Activated naive CD4-positive, alpha-beta T cell treated with anti-CD3 and anti-CD28 coated beads, Interleukin-2, amount 10 ng/mL, durations not matched to agents 7 days and 5 days (primary cell): ENCODE results near the gene BBS9.
"Not testable (repeated sequence)": the region's sequence is repeated elsewhere in the genome, so short reads cannot be mapped to it uniquely, and the experiment has no call there.

Experiments used
- CTCF ChIA-PET: fragments of 350-600 bp; sonication (Branson Sonifier 250); formaldehyde crosslinking; loops from one replicate; lab custom pipeline; 2021; ENCODE audit warnings: antibody characterized with exemption; lab: Charles Lee
- DNase-seq: peaks from one replicate; pipeline ENCODE4 v3.0.0-alpha.2; 2020
- H3K27ac Mint-ChIP-seq: one replicate; pipeline ENCODE4 v1.8.0; 2021; ENCODE audit warnings: mild to moderate bottlenecking, moderate library complexity, mixed read lengths
- H3K27me3 Mint-ChIP-seq: one replicate; pipeline ENCODE4 v1.8.0; 2021; ENCODE audit warnings: mild to moderate bottlenecking, mixed read lengths
- H3K36me3 Mint-ChIP-seq: one replicate; pipeline ENCODE4 v1.8.0; 2021; ENCODE audit warnings: mixed read lengths
- H3K4me1 Mint-ChIP-seq: one replicate; pipeline ENCODE4 v1.8.0; 2021; ENCODE audit warnings: mixed read lengths
- H3K4me3 Mint-ChIP-seq: one replicate; pipeline ENCODE4 v1.8.0; 2021; ENCODE audit warnings: mild to moderate bottlenecking, moderate library complexity, mixed read lengths
- H3K9me3 Mint-ChIP-seq: one replicate; pipeline ENCODE4 v1.8.0; 2021; ENCODE audit warnings: mixed read lengths

BBS9 gene

GRCh38 chr7:33128990-33129805, at the start of gene BBS9:
BBS9 (plus strand) TSS chr7:33129564; CDS start chr7:33146253, 16,689 bp downstream.
- Mint-ChIP-seq H3K4me1 (peaks cover 20% of the 10 kb centered on the region), H3K9me3 (peaks cover 3% of the 10 kb centered on the region), H3K27ac (peak within 1 kb of the TSS; percentile 86), H3K4me3 (peak within 1 kb of the TSS; percentile 95), H3K27me3 (peaks cover 11% of the 10 kb centered on the region), H3K36me3 (no peaks in the 10 kb centered on the region)
- peak; percentile 95 for DNase-seq
- CTCF ChIA-PET = interaction anchor here (1.2 kb wide), 2 partner anchors 21 kb away, joined by 3 to 6 read pairs; no protein-coding TSS in a partner anchor

- Mint-ChIP-seq H3K4me3 (no peak overlapping the region), H3K9me3 (no peaks in the 10 kb centered on the region), H3K27me3 (peaks cover 14% of the 10 kb centered on the region), H3K4me1 (peaks cover 13% of the 10 kb centered on the region), H3K27ac (no peak overlapping the region), H3K36me3 (no peaks in the 10 kb centered on the region)
- CTCF ChIA-PET = interaction anchor here (1.0 kb wide), 1 partner anchor 234 kb away, joined by 3 read pairs; no protein-coding TSS in a partner anchor
- no peak for DNase-seq
Measured at GRCh38 chr7:33079763-33080690, 49.3 kb upstream of the BBS9 start.

- H3K27ac Mint-ChIP-seq = no peak overlapping the region
- no peaks in the 10 kb centered on the region for H3K4me1 Mint-ChIP-seq
- DNase-seq = no peak
- H3K4me3 Mint-ChIP-seq = no peak overlapping the region
- CTCF ChIA-PET = no interaction called here
- no peaks in the 10 kb centered on the region for H3K9me3 Mint-ChIP-seq
- no peaks in the 10 kb centered on the region for H3K36me3 Mint-ChIP-seq
- H3K27me3 Mint-ChIP-seq = peaks cover 8% of the 10 kb centered on the region
Measured at GRCh38 chr7:33087356-33087755, 42.0 kb upstream of the BBS9 start.

- Mint-ChIP-seq H3K4me1 (no peaks in the 10 kb centered on the region), H3K9me3 (no peaks in the 10 kb centered on the region), H3K27me3 (peaks cover 8% of the 10 kb centered on the region), H3K36me3 (peaks cover 3% of the 10 kb centered on the region), H3K27ac (no peak overlapping the region), H3K4me3 (no peak overlapping the region)
- no peak for DNase-seq
- CTCF ChIA-PET = no interaction called here
Measured at GRCh38 chr7:33087858-33088257, 41.5 kb upstream of the BBS9 start.

GRCh38 chr7:33089142-33089541, 40.2 kb upstream of the BBS9 start:
- Mint-ChIP-seq H3K4me1 (no peaks in the 10 kb centered on the region), H3K27ac (no peak overlapping the region), H3K36me3 (peaks cover 11% of the 10 kb centered on the region), H3K27me3 (no peaks in the 10 kb centered on the region), H3K9me3 (no peaks in the 10 kb centered on the region), H3K4me3 (no peak overlapping the region)
- DNase-seq = no peak
- CTCF ChIA-PET = no interaction called here

GRCh38 chr7:33091111-33091531, 38.2 kb upstream of the BBS9 start:
- no peak overlapping the region for H3K27ac Mint-ChIP-seq
- no peaks in the 10 kb centered on the region for H3K27me3 Mint-ChIP-seq
- H3K4me1 Mint-ChIP-seq = no peaks in the 10 kb centered on the region
- peaks cover 25% of the 10 kb centered on the region for H3K36me3 Mint-ChIP-seq
- no peak for DNase-seq
- no peaks in the 10 kb centered on the region for H3K9me3 Mint-ChIP-seq
- CTCF ChIA-PET = no interaction called here
- H3K4me3 Mint-ChIP-seq = no peak overlapping the region

GRCh38 chr7:33091641-33092191, 37.6 kb upstream of the BBS9 start:
- no peak overlapping the region for H3K4me3 Mint-ChIP-seq
- H3K36me3 Mint-ChIP-seq = peaks cover 25% of the 10 kb centered on the region
- H3K27me3 Mint-ChIP-seq = no peaks in the 10 kb centered on the region
- DNase-seq = no peak
- no peaks in the 10 kb centered on the region for H3K4me1 Mint-ChIP-seq
- H3K27ac Mint-ChIP-seq = no peak overlapping the region
- H3K9me3 Mint-ChIP-seq = no peaks in the 10 kb centered on the region
- CTCF ChIA-PET = no interaction called here

GRCh38 chr7:33093266-33093665, 36.1 kb upstream of the BBS9 start:
- Mint-ChIP-seq H3K4me3 (no peak overlapping the region), H3K36me3 (peaks cover 34% of the 10 kb centered on the region), H3K9me3 (no peaks in the 10 kb centered on the region), H3K4me1 (no peaks in the 10 kb centered on the region), H3K27ac (no peak overlapping the region), H3K27me3 (no peaks in the 10 kb centered on the region)
- CTCF ChIA-PET = no interaction called here
- DNase-seq = no peak

GRCh38 chr7:33094745-33095275, 34.6 kb upstream of the BBS9 start:
- H3K4me3 Mint-ChIP-seq, H3K9me3 Mint-ChIP-seq, H3K27me3 Mint-ChIP-seq, H3K27ac Mint-ChIP-seq, CTCF ChIA-PET, H3K4me1 Mint-ChIP-seq, DNase-seq: not testable (repeated sequence)
- H3K36me3 Mint-ChIP-seq = peaks cover 39% of the 10 kb centered on the region

GRCh38 chr7:33099154-33099940, 30.0 kb upstream of the BBS9 start:
- CTCF ChIA-PET = no interaction called here
- H3K4me3 Mint-ChIP-seq = no peak overlapping the region
- no peak overlapping the region for H3K27ac Mint-ChIP-seq
- DNase-seq = no peak
- no peaks in the 10 kb centered on the region for H3K4me1 Mint-ChIP-seq
- H3K36me3 Mint-ChIP-seq = peaks cover 41% of the 10 kb centered on the region
- no peaks in the 10 kb centered on the region for H3K27me3 Mint-ChIP-seq
- no peaks in the 10 kb centered on the region for H3K9me3 Mint-ChIP-seq

- no peak for DNase-seq
- no peaks in the 10 kb centered on the region for H3K27me3 Mint-ChIP-seq
- no peak overlapping the region for H3K27ac Mint-ChIP-seq
- H3K9me3 Mint-ChIP-seq = no peaks in the 10 kb centered on the region
- H3K36me3 Mint-ChIP-seq = peaks cover 32% of the 10 kb centered on the region
- H3K4me1 Mint-ChIP-seq = no peaks in the 10 kb centered on the region
- CTCF ChIA-PET = no interaction called here
- no peak overlapping the region for H3K4me3 Mint-ChIP-seq
Measured at GRCh38 chr7:33100770-33101169, 28.6 kb upstream of the BBS9 start.

- CTCF ChIA-PET = no interaction called here
- Mint-ChIP-seq H3K4me3 (no peak overlapping the region), H3K9me3 (no peaks in the 10 kb centered on the region), H3K4me1 (peaks cover 9% of the 10 kb centered on the region), H3K27me3 (no peaks in the 10 kb centered on the region), H3K27ac (no peak overlapping the region), H3K36me3 (peaks cover 30% of the 10 kb centered on the region)
- DNase-seq = no peak
Measured at GRCh38 chr7:33101906-33102305, 27.5 kb upstream of the BBS9 start.
